Fibroblast of lung (primary cell): Measurements from ENCODE around the gene FAM219B. TPM values are rescaled to one million over a fixed set of nuclear protein-coding genes. Genes with fewer than 3 reads are reported as not detected.

Source experiments
- DNase-seq, 2 donors: peaks; one replicate each; pipeline versions ENCODE4 v3.0.0 to v3.0.0-alpha.2; 2010; ENCODE audit warnings: low read depth in 2 of 2
- H2AFZ ChIP-seq: 2 replicates; pipeline ENCODE4 v1.5.1; 2012; ENCODE audit warnings: low read length, control low read depth, inconsistent platforms
- H3K27ac ChIP-seq: 2 replicates; pipeline ENCODE4 v1.5.1; 2011; ENCODE audit warnings: low read length, control low read depth; ENCODE audit not compliant: insufficient read depth
- H3K27me3 ChIP-seq: 2 replicates; pipeline ENCODE4 v1.5.1; 2011; ENCODE audit warnings: mild to moderate bottlenecking, low read length; ENCODE audit not compliant: control insufficient read depth, insufficient read depth
- H3K36me3 ChIP-seq: 2 replicates; pipeline ENCODE4 v1.5.1; 2011; ENCODE audit warnings: low read length; ENCODE audit not compliant: control insufficient read depth, insufficient read depth
- H3K4me1 ChIP-seq: 2 replicates; pipeline ENCODE4 v1.5.1; 2011; ENCODE audit warnings: low read length; ENCODE audit not compliant: control insufficient read depth, insufficient read depth; ENCODE audit errors: extremely low read depth
- H3K4me2 ChIP-seq: 2 replicates; pipeline ENCODE4 v1.5.1; 2011; ENCODE audit warnings: low read length, control low read depth; ENCODE audit not compliant: insufficient read depth; ENCODE audit errors: extremely low read depth
- H3K4me3 ChIP-seq, 4 experiments: fragments of 200-600 bp in 1 of 4; sonication (generic) in 1 of 4; replicated peaks in 1 of 4; 2 replicates each; pipeline ENCODE4 v1.5.1; 2011 to 2016; ENCODE audit warnings: low read length in 4 of 4, low read depth in 3 of 4, mild to moderate bottlenecking in 3 of 4, control low read depth in 2 of 4, inconsistent platforms in 1 of 4, mixed read lengths in 1 of 4; ENCODE audit not compliant: insufficient read depth in 1 of 4; ENCODE audit errors: control extremely low read depth in 1 of 4
- H3K79me2 ChIP-seq: 2 replicates; pipeline ENCODE4 v1.5.1; 2012; ENCODE audit warnings: mild to moderate bottlenecking, low read length, inconsistent platforms; ENCODE audit not compliant: control insufficient read depth, insufficient read depth
- H3K9ac ChIP-seq: 2 replicates; pipeline ENCODE4 v1.5.1; 2011; ENCODE audit warnings: mild to moderate bottlenecking, low read length, control low read depth; ENCODE audit not compliant: insufficient read depth
- H3K9me3 ChIP-seq: 2 replicates; pipeline ENCODE4 v1.5.1; 2012; ENCODE audit warnings: low read depth, low read length; ENCODE audit not compliant: control insufficient read depth, insufficient read depth
- H4K20me1 ChIP-seq: 2 replicates; pipeline ENCODE4 v1.5.1; 2011; ENCODE audit warnings: low read length; ENCODE audit not compliant: control insufficient read depth, insufficient read depth; ENCODE audit errors: extremely low read depth
- CTCF ChIP-seq, 2 donors: IDR thresholded peaks in 1 of 2; conservative IDR thresholded peaks in 1 of 2; 1 replicate in 1 of 2; 2 replicates in 1 of 2; pipeline ENCODE4 v1.5.1; 2011 to 2012; ENCODE audit warnings: low read length in 2 of 2, control low read depth in 1 of 2, inconsistent platforms in 1 of 2, low read depth in 1 of 2, mild to moderate bottlenecking in 1 of 2
- EZH2 ChIP-seq: IDR thresholded peaks from 2 replicates; pipeline ENCODE4 v1.5.1; 2012; ENCODE audit warnings: low read length, control low read depth, mild to moderate bottlenecking; ENCODE audit errors: missing control alignments
- polyA plus RNA-seq, 2 donors: library from polyadenylated mRNA; depleted of rRNA in 1 of 2; stranded (reverse) in 1 of 2; unstranded in 1 of 2; fragments of >200 nt; gene quantifications; 2 replicates each; pipeline ENCODE4 v1.2.1, GENCODE V29; 2011 to 2012; ENCODE audit warnings: missing spikeins in 1 of 2
- total RNA-seq: library from RNA; depleted of rRNA; stranded (reverse); fragments of >200 nt; gene quantifications from 2 replicates; pipeline ENCODE4 v1.2.1, GENCODE V29; 2014

Gene FAM219B
- total and polyA plus RNA-seq, 2 donors (not counting 1 experiment from before 2014, with no cell fraction given) = 35.3 to 53.8 TPM

GRCh38 chr15:74891469-74891868 is 15.2 kb downstream of the FAM219B start:
- Histone ChIP-seq H3K9me3 (no peaks in the 10 kb centered on the region), H3K79me2 (peaks cover 4% of the 10 kb centered on the region), H3K9ac (no peak overlapping the region), H2AFZ (no peak overlapping the region), H3K27me3 (no peaks in the 10 kb centered on the region), H3K4me3 (no peak overlapping the region), H4K20me1 (no peaks in the 10 kb centered on the region), H3K4me1 (peaks cover 4% of the 10 kb centered on the region), H3K27ac (no peak overlapping the region), H3K4me2 (no peak overlapping the region), H3K36me3 (peaks cover 11% of the 10 kb centered on the region)
- DNase-seq = no peak
- TF ChIP-seq EZH2 (no peak), CTCF (conservative IDR thresholded peaks at IDR 0.05 in 1 of 2, IDR thresholded peaks at IDR 0.05 in 1 of 2; ENCODE audit: low read depth in 1 of 2, low read length in 2 of 2) (no peak)

- peak overlapping the region; percentile 88 to 95 (median 91) for H3K4me3 ChIP-seq
- TF ChIP-seq EZH2 (no peak), CTCF (conservative IDR thresholded peaks at IDR 0.05 in 1 of 2, IDR thresholded peaks at IDR 0.05 in 1 of 2; ENCODE audit: low read depth in 1 of 2, low read length in 2 of 2) (no peak)
- peak overlapping the region; percentile 63 for H3K27ac ChIP-seq
- H3K79me2 ChIP-seq = peaks cover 4% of the 10 kb centered on the region
- H3K27me3 ChIP-seq = no peaks in the 10 kb centered on the region
- peaks cover 9% of the 10 kb centered on the region for H3K36me3 ChIP-seq
- H3K9ac ChIP-seq = no peak overlapping the region
- H3K4me1 ChIP-seq = peaks cover 4% of the 10 kb centered on the region
- H3K9me3 ChIP-seq = no peaks in the 10 kb centered on the region
- DNase-seq = no peak
- peak overlapping the region; percentile 33 for H2AFZ ChIP-seq
- H3K4me2 ChIP-seq = peak overlapping the region; percentile 97
- H4K20me1 ChIP-seq = no peaks in the 10 kb centered on the region
Measured at GRCh38 chr15:74890665-74890960, 16.0 kb downstream of the FAM219B start.

GRCh38 chr15:74889883-74890664 is 16.6 kb downstream of the FAM219B start, which contains the start of gene MPI:
TSS of gene MPI (plus strand) at chr15:74890042. CDS start at chr15:74890074, 32 bp downstream.
- Histone ChIP-seq H4K20me1 (no peaks in the 10 kb centered on the region), H3K27ac (peak within 1 kb of the TSS; percentile 63), H3K4me2 (peak within 1 kb of the TSS; percentile 97), H3K9me3 (no peaks in the 10 kb centered on the region), H3K36me3 (peaks cover 9% of the 10 kb centered on the region), H3K79me2 (peaks cover 4% of the 10 kb centered on the region), H3K4me3 (peak within 1 kb of the TSS; percentile 88 to 95 (median 91)), H3K4me1 (peaks cover 4% of the 10 kb centered on the region), H3K27me3 (no peaks in the 10 kb centered on the region), H3K9ac (peak within 1 kb of the TSS; percentile 81), H2AFZ (peak within 1 kb of the TSS; percentile 99)
- no peak for TF ChIP-seq EZH2
- no peak for TF ChIP-seq CTCF (conservative IDR thresholded peaks at IDR 0.05 in 1 of 2, IDR thresholded peaks at IDR 0.05 in 1 of 2; ENCODE audit: low read depth in 1 of 2, low read length in 2 of 2)
- peak; percentile 74 to 78 for DNase-seq
